RWPE2 (cell line): ENCODE measurements around the gene ANXA2.
"Not testable (repeated sequence)": the region's sequence is repeated elsewhere in the genome, so short reads cannot be mapped to it uniquely, and the experiment has no call there.

Experiments used
- ATAC-seq: fragments of 200-7000 bp; cut with Tn5 transposase; 3 replicates; pipeline ENCODE4 v1.9.1; 2021; ENCODE audit warnings: low read depth
- DNase-seq: peaks from one replicate; pipeline ENCODE4 v3.0.0-alpha.2; 2020; ENCODE audit warnings: low spot score
- H3K27ac ChIP-seq: fragments of 450-650 bp; 2 replicates; pipeline ENCODE4 v1.5.1; 2017; ENCODE audit warnings: mild to moderate bottlenecking; ENCODE audit not compliant: poor library complexity, severe bottlenecking
- H3K27me3 ChIP-seq: fragments of 250-450 bp; sonication (Bioruptor Pico); 2 replicates; pipeline ENCODE4 v1.5.1; 2021; ENCODE audit warnings: mild to moderate bottlenecking, moderate library complexity; ENCODE audit not compliant: insufficient read depth, poor library complexity, severe bottlenecking
- H3K36me3 ChIP-seq: fragments of 250-450 bp; sonication (Bioruptor Pico); 2 replicates; pipeline ENCODE4 v1.5.1; 2020; ENCODE audit warnings: low read depth, mild to moderate bottlenecking, moderate library complexity
- H3K4me1 ChIP-seq: fragments of 250-450 bp; sonication (Bioruptor Pico); 2 replicates; pipeline ENCODE4 v1.5.1; 2021; ENCODE audit warnings: mild to moderate bottlenecking, moderate library complexity; ENCODE audit not compliant: insufficient read depth, poor library complexity, severe bottlenecking
- H3K4me3 ChIP-seq: fragments of 250-450 bp; sonication (Bioruptor Pico); 2 replicates; pipeline ENCODE4 v1.5.1; 2021; ENCODE audit warnings: mild to moderate bottlenecking, moderate library complexity; ENCODE audit not compliant: severe bottlenecking
- H3K9me3 ChIP-seq: fragments of 250-450 bp; sonication (Bioruptor Pico); 2 replicates; pipeline ENCODE4 v1.5.1; 2021; ENCODE audit warnings: mild to moderate bottlenecking, moderate library complexity; ENCODE audit not compliant: severe bottlenecking
- TF ChIP-seq, protein P1 (sequence below): fragments of 450-650 bp; IDR thresholded peaks from one replicate; pipeline ENCODE4 v1.5.1; 2017; ENCODE audit warnings: mild to moderate bottlenecking, moderate library complexity; ENCODE audit not compliant: poor library complexity, severe bottlenecking

The ANXA2 gene

GRCh38 chr15:60338810-60339209 is 59.0 kb downstream of the ANXA2 start:
- no peaks in the 10 kb centered on the region for H3K9me3 ChIP-seq
- H3K4me1 ChIP-seq = no peaks in the 10 kb centered on the region
- H3K36me3 ChIP-seq = no peaks in the 10 kb centered on the region
- DNase-seq = no peak
- no peak overlapping the region for H3K27ac ChIP-seq
- ATAC-seq = no peak
- no peak overlapping the region for H3K4me3 ChIP-seq
- TF ChIP-seq, protein P1, sequence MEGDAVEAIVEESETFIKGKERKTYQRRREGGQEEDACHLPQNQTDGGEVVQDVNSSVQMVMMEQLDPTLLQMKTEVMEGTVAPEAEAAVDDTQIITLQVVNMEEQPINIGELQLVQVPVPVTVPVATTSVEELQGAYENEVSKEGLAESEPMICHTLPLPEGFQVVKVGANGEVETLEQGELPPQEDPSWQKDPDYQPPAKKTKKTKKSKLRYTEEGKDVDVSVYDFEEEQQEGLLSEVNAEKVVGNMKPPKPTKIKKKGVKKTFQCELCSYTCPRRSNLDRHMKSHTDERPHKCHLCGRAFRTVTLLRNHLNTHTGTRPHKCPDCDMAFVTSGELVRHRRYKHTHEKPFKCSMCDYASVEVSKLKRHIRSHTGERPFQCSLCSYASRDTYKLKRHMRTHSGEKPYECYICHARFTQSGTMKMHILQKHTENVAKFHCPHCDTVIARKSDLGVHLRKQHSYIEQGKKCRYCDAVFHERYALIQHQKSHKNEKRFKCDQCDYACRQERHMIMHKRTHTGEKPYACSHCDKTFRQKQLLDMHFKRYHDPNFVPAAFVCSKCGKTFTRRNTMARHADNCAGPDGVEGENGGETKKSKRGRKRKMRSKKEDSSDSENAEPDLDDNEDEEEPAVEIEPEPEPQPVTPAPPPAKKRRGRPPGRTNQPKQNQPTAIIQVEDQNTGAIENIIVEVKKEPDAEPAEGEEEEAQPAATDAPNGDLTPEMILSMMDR = no peak
- H3K27me3 ChIP-seq = no peaks in the 10 kb centered on the region

DNA sequence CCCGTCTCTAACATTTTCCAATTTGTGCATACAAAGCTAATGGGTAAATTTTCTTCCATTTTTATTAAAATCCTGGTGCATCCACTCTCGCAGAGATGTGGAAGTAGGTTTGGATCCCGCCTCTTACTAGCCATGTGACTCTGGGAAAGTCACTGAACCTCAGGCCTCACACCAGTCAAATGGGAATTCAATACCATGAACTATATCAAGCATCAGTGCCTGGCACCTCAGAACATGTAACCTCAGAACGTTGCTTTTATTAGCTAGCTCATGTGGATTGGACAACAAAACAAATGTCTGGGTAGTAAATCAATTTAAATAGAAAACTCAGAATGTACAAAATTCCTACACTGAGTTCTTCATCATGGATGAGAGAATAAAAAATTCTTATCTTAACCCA is 60.7 kb downstream of the ANXA2 start:
- no peaks in the 10 kb centered on the region for H3K27me3 ChIP-seq
- no peak for DNase-seq
- ATAC-seq = no peak
- no peaks in the 10 kb centered on the region for H3K9me3 ChIP-seq
- no peaks in the 10 kb centered on the region for H3K4me1 ChIP-seq
- H3K4me3 ChIP-seq = no peak overlapping the region
- H3K27ac ChIP-seq = no peak overlapping the region
- TF ChIP-seq, protein P1 = no peak
- H3K36me3 ChIP-seq = no peaks in the 10 kb centered on the region

GRCh38 chr15:60335296-60335695 is 62.5 kb downstream of the ANXA2 start:
- H3K9me3 ChIP-seq, H3K27me3 ChIP-seq, ATAC-seq, H3K4me3 ChIP-seq, H3K36me3 ChIP-seq, H3K27ac ChIP-seq, H3K4me1 ChIP-seq, DNase-seq: not testable (repeated sequence)

DNA sequence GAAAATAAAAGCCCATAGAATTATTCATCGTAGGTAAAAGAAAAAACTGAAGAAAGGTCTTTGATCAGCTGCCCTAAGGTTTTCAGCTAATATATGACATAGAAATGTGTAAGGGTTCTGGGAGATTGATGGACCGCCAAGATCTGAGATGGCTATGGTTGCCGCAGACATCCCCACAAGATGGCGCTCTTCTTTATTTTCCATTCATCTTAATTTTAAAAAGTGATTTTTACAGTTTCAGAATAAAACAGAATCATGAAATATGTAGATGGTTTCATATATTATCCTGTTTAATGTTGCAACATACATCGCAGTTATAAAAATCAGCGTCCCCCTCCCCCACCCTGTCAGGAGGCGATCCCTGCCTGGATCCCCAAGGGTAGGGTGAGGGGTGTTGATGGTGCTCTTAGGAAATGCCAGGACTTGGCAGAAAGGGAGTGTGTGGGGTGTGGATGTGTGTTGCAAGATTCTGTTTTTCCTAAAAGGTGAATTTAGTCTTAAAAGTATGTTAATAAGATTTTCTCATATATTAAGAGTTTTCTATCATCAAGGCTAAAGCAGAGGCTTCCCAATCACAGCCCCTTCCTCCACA is 68.8 kb downstream of the ANXA2 start:
- ATAC-seq (peak; percentile 69), DNase-seq (no peak)
- Histone ChIP-seq H3K36me3 (no peaks in the 10 kb centered on the region), H3K27ac (no peak overlapping the region), H3K27me3 (no peaks in the 10 kb centered on the region), H3K4me3 (no peak overlapping the region), H3K4me1 (no peaks in the 10 kb centered on the region), H3K9me3 (no peaks in the 10 kb centered on the region)
- TF ChIP-seq, protein P1 = peak; percentile 99

- TF ChIP-seq, protein P1 = peak; percentile 100
- peak; percentile 7; the same call in 1 of the 3 replicates for ATAC-seq
- no peak overlapping the region for H3K4me3 ChIP-seq
Measured at GRCh38 chr15:60326824-60327654, 70.7 kb downstream of the ANXA2 start.

More at GRCh38 chr15:60326824-60327654, 70.7 kb downstream of the ANXA2 start:
- Histone ChIP-seq H3K27me3 (no peaks in the 10 kb centered on the region), H3K36me3 (no peaks in the 10 kb centered on the region), H3K4me1 (no peaks in the 10 kb centered on the region), H3K9me3 (no peaks in the 10 kb centered on the region), H3K27ac (no peak overlapping the region)
- no peak for DNase-seq
